ENCODE measurements around the gene FGFR3. TPM values are rescaled to one million over a fixed set of nuclear protein-coding genes. Genes with fewer than 3 reads are reported as not detected.

FGFR3 gene
- total RNA-seq, 1 donor from 2014 or later, result 30.9 TPM

DNA sequence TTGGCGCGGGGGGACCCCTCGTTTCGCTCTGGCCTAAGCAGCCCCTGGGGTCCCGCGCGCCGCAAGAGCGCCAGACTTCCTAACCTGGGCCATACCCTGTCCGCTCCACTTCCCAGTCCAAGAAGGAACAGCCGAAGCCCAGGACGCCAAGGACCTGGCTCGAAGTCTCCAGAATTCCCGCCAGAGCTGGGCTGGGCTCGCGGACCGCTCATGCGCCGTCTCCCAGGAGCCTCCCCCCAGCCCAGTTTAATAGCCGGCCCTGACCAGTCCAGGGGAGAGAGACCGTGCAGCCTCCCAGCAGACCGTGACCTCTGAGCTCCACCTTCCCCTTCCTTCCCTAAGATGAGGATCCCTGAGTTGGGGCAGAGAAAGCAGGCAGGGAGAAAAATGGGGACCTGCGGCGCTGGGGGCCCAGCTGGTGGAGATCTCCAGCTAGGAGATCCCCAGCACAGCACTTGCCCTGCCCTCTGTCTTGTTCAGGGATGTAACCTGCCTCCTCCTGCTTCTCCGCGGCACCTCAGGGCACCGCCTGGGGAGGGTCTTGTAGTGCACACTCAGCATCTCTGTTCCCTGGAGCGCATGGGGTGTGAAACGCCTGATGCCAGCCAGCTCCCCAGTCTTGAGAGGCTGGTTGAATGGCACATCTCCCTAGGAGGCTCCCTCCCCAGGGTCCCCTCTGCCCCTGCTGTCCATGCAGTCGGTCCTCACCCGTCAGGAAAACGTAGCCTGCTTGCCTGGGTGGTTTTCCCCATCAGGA is 64.0 kb downstream of the FGFR3 start:
- peak overlapping the region; percentile 74 for H3K4me3 Mint-ChIP-seq
- no peaks in the 10 kb centered on the region for H3K9me3 Mint-ChIP-seq
- H3K27ac Mint-ChIP-seq, result peak overlapping the region; percentile 67
- H3K36me3 Mint-ChIP-seq, result peaks cover 2% of the 10 kb centered on the region
- TF ChIP-seq, protein P1, sequence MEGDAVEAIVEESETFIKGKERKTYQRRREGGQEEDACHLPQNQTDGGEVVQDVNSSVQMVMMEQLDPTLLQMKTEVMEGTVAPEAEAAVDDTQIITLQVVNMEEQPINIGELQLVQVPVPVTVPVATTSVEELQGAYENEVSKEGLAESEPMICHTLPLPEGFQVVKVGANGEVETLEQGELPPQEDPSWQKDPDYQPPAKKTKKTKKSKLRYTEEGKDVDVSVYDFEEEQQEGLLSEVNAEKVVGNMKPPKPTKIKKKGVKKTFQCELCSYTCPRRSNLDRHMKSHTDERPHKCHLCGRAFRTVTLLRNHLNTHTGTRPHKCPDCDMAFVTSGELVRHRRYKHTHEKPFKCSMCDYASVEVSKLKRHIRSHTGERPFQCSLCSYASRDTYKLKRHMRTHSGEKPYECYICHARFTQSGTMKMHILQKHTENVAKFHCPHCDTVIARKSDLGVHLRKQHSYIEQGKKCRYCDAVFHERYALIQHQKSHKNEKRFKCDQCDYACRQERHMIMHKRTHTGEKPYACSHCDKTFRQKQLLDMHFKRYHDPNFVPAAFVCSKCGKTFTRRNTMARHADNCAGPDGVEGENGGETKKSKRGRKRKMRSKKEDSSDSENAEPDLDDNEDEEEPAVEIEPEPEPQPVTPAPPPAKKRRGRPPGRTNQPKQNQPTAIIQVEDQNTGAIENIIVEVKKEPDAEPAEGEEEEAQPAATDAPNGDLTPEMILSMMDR (IDR thresholded peaks at IDR 0.05; ENCODE audit: unreplicated experiment), result no peak
- peak in 1 of 2 experiments; percentile 45 for DNase-seq (ENCODE audit: low spot score in 2 of 2, unreplicated experiment in 2 of 2)
- peaks cover 21% of the 10 kb centered on the region for H3K4me1 Mint-ChIP-seq
- H3K27me3 Mint-ChIP-seq (ENCODE audit: low read depth), result peaks cover 2% of the 10 kb centered on the region

DNA sequence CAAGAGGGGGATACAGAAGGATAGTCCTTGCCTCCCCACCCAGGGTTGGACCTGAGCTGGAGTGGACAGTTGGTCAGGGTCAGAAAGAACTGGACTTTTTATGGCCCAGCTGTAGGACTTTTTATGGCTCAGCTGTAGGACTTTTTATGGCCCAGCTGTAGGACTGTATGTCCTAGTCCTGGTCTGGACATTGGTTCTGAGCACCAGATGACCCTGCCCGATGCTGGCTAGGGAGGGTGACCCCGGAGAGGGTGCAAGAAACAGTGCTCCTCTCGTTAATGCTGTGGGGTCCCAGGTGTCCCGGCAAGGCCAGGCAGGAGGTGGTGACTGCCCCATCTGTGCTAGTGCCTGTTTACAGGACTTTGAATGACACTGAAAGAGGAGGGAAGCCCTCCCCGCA is 64.8 kb downstream of the FGFR3 start:
- no peak overlapping the region for H3K4me3 Mint-ChIP-seq
- H3K36me3 Mint-ChIP-seq, result peaks cover 2% of the 10 kb centered on the region
- H3K27me3 Mint-ChIP-seq (ENCODE audit: low read depth), result peaks cover 7% of the 10 kb centered on the region
- peaks cover 25% of the 10 kb centered on the region for H3K4me1 Mint-ChIP-seq
- TF ChIP-seq, protein P1 (IDR thresholded peaks at IDR 0.05; ENCODE audit: unreplicated experiment), result no peak
- no peak overlapping the region for H3K27ac Mint-ChIP-seq
- no peak for DNase-seq (ENCODE audit: low spot score in 2 of 2, unreplicated experiment in 2 of 2)
- no peaks in the 10 kb centered on the region for H3K9me3 Mint-ChIP-seq

Other genes with a start within 250 kb of the FGFR3 start
- 7.2 to 10.5 TPM (median 7.6 TPM) in 3 replicates for gene FAM53A, start 109.0 kb upstream of the FGFR3 start, total RNA-seq
- gene SLBP, start 81.0 kb upstream of the FGFR3 start, total RNA-seq, result 45.8 to 50.6 TPM (median 49.8 TPM) in 3 replicates
- gene TMEM129, start 72.0 kb upstream of the FGFR3 start, total RNA-seq, result 36.0 to 37.8 TPM (median 37.3 TPM) in 3 replicates
- gene TACC3, start 71.8 kb upstream of the FGFR3 start, total RNA-seq, result 38.9 to 45.3 TPM (median 44.4 TPM) in 3 replicates
- gene LETM1, start 62.9 kb downstream of the FGFR3 start, total RNA-seq, result 48.6 to 50.9 TPM (median 48.7 TPM) in 3 replicates
- 109 to 119 TPM (median 115 TPM) in 3 replicates for gene NSD2, start 78.1 kb downstream of the FGFR3 start, total RNA-seq
- gene NELFA, start 215.7 kb downstream of the FGFR3 start, total RNA-seq, result 53.0 to 55.8 TPM (median 55.8 TPM) in 3 replicates